ENCODE data around the gene PPP1R3F. TPM values are rescaled to one million over a fixed set of nuclear protein-coding genes. Genes with fewer than 3 reads are reported as not detected.

The PPP1R3F gene
- total RNA-seq, 2 experiments from 2014 or later = 5.1 to 5.3 TPM

GRCh38 chrX:49247346-49247745, 22.2 kb upstream of the PPP1R3F start:
- no TSS peak for BruUV-seq (replicated peaks)
- Histone ChIP-seq H3K4me3 (ENCODE audit: low read depth, low read length, poor library complexity, severe bottlenecking) (no peak overlapping the region), H3K4me2 (ENCODE audit: low read length) (no peak overlapping the region), H3K4me1 (ENCODE audit: insufficient read depth, low read length, poor library complexity, severe bottlenecking) (no peaks in the 10 kb centered on the region), H3K27ac (ENCODE audit: low read depth, low read length, poor library complexity, severe bottlenecking) (no peak overlapping the region), H3K9me2 (ENCODE audit: insufficient read depth, low read length) (no peaks in the 10 kb centered on the region), H3K79me2 (ENCODE audit: insufficient read depth, low read depth, low read length) (no peaks in the 10 kb centered on the region), H3K9me3 (ENCODE audit: low read length) (no peaks in the 10 kb centered on the region), H2AFZ (ENCODE audit: low read length) (no peak overlapping the region), H3K36me3 (ENCODE audit: insufficient read depth, low read length) (no peaks in the 10 kb centered on the region), H4K20me1 (ENCODE audit: insufficient read depth, low read length) (no peaks in the 10 kb centered on the region)
- intact Hi-C loops (cut with micrococcal nuclease; ENCODE audit: unreplicated experiment) = no loop called here
- ChIA-PET CTCF (ENCODE audit: unreplicated experiment) (no interaction called here), POLR2A (no interaction called here)
- no peak for TF ChIP-seq EZH2phosphoT487 (IDR thresholded peaks at IDR 0.05; ENCODE audit: borderline replicate concordance, low read depth, low read length)
- TF ChIP-seq, protein P1, sequence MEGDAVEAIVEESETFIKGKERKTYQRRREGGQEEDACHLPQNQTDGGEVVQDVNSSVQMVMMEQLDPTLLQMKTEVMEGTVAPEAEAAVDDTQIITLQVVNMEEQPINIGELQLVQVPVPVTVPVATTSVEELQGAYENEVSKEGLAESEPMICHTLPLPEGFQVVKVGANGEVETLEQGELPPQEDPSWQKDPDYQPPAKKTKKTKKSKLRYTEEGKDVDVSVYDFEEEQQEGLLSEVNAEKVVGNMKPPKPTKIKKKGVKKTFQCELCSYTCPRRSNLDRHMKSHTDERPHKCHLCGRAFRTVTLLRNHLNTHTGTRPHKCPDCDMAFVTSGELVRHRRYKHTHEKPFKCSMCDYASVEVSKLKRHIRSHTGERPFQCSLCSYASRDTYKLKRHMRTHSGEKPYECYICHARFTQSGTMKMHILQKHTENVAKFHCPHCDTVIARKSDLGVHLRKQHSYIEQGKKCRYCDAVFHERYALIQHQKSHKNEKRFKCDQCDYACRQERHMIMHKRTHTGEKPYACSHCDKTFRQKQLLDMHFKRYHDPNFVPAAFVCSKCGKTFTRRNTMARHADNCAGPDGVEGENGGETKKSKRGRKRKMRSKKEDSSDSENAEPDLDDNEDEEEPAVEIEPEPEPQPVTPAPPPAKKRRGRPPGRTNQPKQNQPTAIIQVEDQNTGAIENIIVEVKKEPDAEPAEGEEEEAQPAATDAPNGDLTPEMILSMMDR (conservative IDR thresholded peaks at IDR 0.05; ENCODE audit: low read length) = no peak
- no peak for DNase-seq (ENCODE audit: low spot score)

GRCh38 chrX:49247916-49248811, 21.4 kb upstream of the PPP1R3F start:
- Histone ChIP-seq H3K4me3 (ENCODE audit: low read depth, low read length, poor library complexity, severe bottlenecking) (no peak overlapping the region), H3K4me2 (ENCODE audit: low read length) (no peak overlapping the region), H3K9me2 (ENCODE audit: insufficient read depth, low read length) (no peaks in the 10 kb centered on the region), H3K4me1 (ENCODE audit: insufficient read depth, low read length, poor library complexity, severe bottlenecking) (no peaks in the 10 kb centered on the region), H3K27ac (ENCODE audit: low read depth, low read length, poor library complexity, severe bottlenecking) (no peak overlapping the region), H3K79me2 (ENCODE audit: insufficient read depth, low read depth, low read length) (no peaks in the 10 kb centered on the region), H3K36me3 (ENCODE audit: insufficient read depth, low read length) (no peaks in the 10 kb centered on the region), H3K9me3 (ENCODE audit: low read length) (no peaks in the 10 kb centered on the region), H4K20me1 (ENCODE audit: insufficient read depth, low read length) (no peaks in the 10 kb centered on the region), H2AFZ (ENCODE audit: low read length) (no peak overlapping the region)
- ChIA-PET POLR2A (no interaction called here), CTCF (ENCODE audit: unreplicated experiment) (interaction anchor here (0.6 kb wide), 1 partner anchor 23 kb away, joined by 4 read pairs; no protein-coding TSS in a partner anchor)
- intact Hi-C loops (cut with micrococcal nuclease; ENCODE audit: unreplicated experiment) = no loop called here
- BruUV-seq (replicated peaks) = no TSS peak
- no peak for TF ChIP-seq EZH2phosphoT487 (IDR thresholded peaks at IDR 0.05; ENCODE audit: borderline replicate concordance, low read depth, low read length)
- TF ChIP-seq, protein P1 (conservative IDR thresholded peaks at IDR 0.05; ENCODE audit: low read length) = no peak
- no peak for DNase-seq (ENCODE audit: low spot score)

DNA sequence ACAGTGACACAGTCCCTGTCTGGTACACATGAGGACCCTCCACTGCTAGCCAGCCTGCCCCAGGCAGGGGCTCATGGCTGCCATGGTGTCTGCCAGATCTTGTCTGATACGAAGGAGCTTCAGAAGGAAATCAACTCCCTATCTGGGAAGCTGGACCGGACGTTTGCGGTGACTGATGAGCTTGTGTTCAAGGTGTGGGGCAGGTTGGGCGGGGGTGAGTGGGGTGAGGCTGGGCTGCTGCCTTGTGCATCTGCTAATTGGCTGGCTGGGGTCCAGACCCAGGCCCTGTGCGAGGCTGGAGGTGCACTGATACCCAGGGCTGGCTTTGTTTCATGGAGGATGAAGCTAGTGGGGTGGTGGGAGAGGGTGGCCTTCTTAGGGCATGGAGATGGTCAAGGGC, 20.5 kb upstream of the PPP1R3F start:
- POLR2A ChIA-PET = no interaction called here
- Histone ChIP-seq H3K4me1 (ENCODE audit: insufficient read depth, low read length, poor library complexity, severe bottlenecking) (no peaks in the 10 kb centered on the region), H3K79me2 (ENCODE audit: insufficient read depth, low read depth, low read length) (no peaks in the 10 kb centered on the region), H3K9me2 (ENCODE audit: insufficient read depth, low read length) (no peaks in the 10 kb centered on the region), H3K4me2 (ENCODE audit: low read length) (no peak overlapping the region), H2AFZ (ENCODE audit: low read length) (no peak overlapping the region), H4K20me1 (ENCODE audit: insufficient read depth, low read length) (no peaks in the 10 kb centered on the region), H3K36me3 (ENCODE audit: insufficient read depth, low read length) (no peaks in the 10 kb centered on the region), H3K4me3 (ENCODE audit: low read depth, low read length, poor library complexity, severe bottlenecking) (no peak overlapping the region), H3K9me3 (ENCODE audit: low read length) (no peaks in the 10 kb centered on the region), H3K27ac (ENCODE audit: low read depth, low read length, poor library complexity, severe bottlenecking) (no peak overlapping the region)
- no peak for DNase-seq (ENCODE audit: low spot score)
- CTCF ChIA-PET (ENCODE audit: unreplicated experiment) = interaction anchor here (0.6 kb wide), 1 partner anchor 22 kb away, joined by 4 read pairs; no protein-coding TSS in a partner anchor
- BruUV-seq (replicated peaks) = no TSS peak
- intact Hi-C loops (cut with micrococcal nuclease; ENCODE audit: unreplicated experiment) = no loop called here
- no peak for TF ChIP-seq EZH2phosphoT487 (IDR thresholded peaks at IDR 0.05; ENCODE audit: borderline replicate concordance, low read depth, low read length)
- TF ChIP-seq, protein P1 (conservative IDR thresholded peaks at IDR 0.05; ENCODE audit: low read length) = no peak

Data from OCI-LY7 (cell line).